NCI-H2227 (cell line): ENCODE measurements around the gene CDH23.

Experiments
- DNase-seq: peaks from one replicate; lab custom pipeline; 2025; ENCODE audit not compliant: unreplicated experiment; lab: John Stamatoyannopoulos, UW

The CDH23 gene

DNA sequence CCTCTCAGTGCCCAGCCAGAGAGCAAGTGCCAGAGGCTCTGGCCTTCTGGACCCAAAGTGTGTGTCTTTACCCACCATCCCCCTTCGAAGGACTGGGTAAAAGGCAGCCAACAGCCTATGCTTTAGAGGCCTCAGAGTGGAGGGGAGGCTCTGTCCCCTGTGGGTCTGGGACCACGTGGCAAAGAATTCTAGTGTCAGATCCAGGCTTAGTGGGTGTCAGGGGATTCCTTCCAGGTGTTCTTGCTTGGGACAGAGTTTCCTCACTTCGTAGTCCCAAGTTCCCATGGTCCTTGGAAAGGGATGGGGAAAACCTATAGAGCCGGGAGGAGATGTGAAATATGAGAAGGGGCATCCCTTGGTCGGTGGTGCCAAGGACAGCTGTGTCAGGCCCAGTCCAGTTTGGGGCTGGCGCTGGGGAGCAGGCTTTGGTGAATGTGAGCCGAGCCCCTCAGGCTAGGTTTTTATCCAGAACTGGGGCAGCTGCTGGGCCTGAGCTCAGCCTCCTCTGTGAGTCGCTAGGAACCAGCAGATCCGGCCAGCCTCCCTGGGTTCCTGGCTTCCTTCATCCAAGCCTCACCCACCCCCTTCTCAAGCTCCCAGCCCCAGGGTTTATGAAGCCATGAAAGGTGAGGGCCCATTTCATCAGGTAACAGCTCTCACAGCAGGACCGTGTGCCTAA is 251.7 kb downstream of the CDH23 start:
- no peak for DNase-seq

DNA sequence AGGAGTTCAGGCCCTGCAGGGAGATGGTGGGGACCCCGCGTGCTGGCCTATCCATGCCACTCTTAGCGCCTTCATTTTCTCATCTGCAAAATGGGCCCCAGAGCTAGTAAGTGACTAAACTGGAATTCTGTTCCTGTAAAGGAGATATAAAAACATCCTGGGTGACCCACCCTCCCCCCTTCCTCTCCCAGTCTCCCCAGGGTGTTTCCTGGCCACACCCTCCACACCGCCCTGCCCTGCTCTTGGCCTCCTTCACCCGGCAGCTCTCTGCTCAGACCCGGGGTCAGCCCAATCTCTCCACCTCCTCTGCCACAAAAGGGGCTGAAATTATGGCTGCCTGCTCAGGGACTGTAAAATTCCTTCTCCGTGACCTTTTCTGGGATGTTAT is 252.2 kb downstream of the CDH23 start:
- DNase-seq: no peak

DNA sequence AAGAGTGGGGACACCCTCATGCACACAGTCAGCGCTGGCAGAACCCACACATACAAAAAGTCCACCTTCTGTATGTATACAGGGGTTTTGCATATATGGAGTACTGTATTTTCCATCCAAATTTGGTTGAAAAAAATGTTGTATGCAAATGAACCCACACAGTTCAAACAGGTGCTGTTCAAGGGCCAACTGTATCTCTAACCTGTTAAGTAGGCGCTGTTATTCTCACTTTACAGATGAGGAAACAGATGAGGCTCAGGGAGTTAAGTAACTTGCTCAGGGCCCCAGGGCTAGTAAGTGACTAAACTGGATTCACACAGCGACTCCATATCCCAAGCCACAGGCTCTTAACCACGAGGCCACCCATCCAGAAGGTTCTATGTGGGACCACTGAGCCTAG is 252.9 kb downstream of the CDH23 start:
- DNase-seq: no peak

DNA sequence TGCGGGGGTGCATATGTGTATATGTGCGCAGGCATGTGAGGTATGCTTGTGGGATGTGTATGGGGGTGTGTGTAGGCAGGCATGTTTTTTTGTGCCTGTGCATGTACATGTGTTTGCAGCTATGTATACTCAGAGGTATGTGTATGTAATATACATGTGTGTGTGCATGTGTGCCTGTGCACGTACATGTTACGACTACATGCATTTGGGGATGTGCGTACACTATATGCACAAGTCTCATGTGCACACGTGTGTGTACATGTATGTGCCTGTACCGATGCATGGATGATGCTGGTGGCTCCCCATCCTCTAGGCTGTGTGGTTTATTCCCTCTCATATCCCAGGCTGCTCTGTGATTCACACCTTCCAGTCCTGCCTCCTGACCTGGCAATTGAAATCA is 253.7 kb downstream of the CDH23 start:
- no peak for DNase-seq

DNA sequence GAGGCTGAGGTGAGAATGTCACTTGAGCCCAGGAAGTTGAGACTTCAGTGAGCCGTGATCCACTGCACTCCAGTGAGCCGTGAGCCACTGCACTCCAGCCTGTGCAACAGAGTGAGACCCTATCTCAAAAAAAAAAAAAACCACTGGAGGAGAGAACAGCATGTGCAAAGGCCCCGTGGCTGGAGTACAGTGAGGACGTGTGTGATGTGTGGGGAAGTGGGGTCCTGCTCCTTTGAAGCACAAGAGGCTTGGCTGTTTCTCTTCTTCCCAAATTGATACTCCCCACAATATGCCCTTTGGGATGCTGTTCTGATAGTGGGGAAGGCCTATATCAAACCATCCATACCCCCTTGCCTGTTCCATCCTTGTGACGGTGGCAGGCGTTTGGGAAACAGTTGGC is 254.7 kb downstream of the CDH23 start:
- no peak for DNase-seq

DNA sequence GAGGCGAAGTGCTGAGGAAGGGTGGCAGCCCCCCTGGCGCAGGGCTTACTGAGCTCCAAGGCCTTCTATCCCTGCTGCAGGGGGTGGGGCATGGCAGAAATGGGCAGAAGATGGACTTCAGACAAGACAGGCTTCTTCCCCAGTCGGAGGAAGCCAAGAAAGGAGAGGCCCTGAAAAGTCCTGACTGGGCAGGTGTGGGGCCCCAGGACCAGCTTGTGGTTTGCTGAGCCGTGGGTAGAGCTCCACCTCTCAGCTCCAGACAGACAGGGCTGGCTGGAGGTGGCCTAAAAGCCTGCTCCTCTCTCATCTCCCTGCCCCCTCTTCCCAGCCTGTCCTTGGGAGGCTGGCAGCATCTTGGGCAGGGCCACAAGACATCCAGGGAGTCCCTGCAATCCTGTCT is 255.2 kb downstream of the CDH23 start:
- no peak for DNase-seq

DNA sequence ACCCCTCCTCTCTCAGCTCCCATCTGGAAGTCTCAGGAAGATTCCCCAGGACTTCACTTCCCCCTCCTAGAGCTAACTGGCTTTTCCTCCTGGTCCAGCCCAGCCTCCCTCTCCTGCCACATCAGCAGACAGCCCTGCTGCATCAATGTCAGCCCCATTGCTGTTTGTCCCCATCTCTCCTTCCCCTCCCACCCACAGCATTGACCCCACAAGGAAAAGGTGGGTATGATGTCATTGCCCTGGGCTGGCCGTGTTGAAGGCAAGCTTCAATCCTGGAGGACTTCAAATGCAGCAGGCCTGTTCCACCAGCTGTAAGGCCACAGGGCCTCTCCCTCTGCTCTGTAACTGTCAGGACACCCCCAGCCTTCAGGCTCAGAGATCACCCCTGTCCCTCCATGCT is 256.3 kb downstream of the CDH23 start:
- no peak for DNase-seq

DNA sequence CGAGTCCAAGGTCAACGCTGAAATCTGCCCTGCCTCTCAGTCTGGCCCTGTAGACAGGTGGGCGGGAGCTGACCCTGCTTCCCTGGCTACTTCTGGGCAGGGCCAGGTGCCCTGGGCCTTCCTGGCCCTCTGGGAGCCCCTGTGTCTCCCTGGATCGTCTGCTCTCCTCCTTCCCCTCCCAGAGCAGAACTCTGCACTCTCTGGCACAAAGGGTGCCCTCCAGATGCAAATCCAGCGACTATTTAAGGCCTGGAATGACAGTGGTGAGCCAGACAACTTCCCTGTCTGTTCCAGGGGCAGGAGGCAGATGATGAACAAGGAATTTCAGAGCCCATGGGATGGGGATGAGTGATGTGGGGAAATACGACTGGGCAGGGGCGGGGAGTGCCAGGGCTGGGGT is 259.5 kb downstream of the CDH23 start:
- no peak for DNase-seq

DNA sequence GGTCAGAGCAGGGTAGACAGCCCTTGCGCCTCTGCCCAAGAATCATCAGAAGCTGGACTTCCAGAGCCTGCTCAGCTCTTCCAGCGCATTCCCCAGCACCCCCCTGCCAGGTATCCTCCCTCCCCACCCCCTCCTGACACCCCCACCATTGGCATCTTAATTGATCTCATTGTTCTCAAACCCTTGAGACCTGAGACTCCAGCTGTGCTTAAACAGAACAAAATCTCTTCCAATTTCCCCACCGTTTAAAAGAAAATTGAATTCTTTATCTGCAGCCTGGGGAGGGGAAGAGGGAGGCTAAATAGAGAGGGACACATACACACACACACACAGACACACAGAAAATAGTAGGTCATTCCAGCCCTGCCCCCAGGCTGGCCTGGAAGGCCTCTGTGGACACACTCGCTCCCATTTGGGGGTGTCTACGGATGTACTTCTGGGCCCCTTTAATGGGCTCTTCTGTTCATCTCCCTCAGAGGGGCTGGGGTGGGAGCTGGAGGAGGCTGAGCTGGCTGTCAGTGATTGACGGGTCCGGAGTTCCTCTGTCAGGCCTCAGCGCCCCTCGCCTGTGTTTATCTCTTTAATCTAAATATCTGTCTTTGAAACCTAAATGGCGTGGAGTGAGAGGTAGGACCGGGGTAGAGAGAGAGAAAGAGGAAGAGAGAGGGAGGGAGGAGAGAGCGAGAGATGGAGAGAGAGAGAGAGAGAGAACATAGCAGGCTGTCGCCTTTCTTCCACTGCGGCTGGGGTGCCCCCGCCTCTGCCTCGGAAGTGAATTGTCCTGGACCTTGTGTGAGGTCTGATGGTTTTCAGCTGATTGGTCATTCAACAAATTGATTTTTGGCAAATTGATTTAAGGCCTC is 261.1 kb downstream of the CDH23 start:
- peak; percentile 57 for DNase-seq

DNA sequence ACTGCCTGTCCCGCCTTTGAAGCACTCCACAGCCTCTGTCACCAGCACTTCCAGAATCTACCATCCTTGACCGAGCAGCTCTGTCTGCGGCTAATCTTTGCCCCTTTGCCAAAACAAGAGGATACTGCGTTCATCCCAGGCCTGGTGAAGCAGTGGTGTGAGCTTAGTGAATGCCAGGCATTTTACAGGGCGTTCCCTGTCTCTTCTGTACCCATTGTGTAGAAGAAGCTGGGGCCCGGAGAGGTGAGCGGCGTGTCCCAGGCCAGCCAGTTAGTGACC is 261.7 kb downstream of the CDH23 start:
- DNase-seq: no peak

DNA sequence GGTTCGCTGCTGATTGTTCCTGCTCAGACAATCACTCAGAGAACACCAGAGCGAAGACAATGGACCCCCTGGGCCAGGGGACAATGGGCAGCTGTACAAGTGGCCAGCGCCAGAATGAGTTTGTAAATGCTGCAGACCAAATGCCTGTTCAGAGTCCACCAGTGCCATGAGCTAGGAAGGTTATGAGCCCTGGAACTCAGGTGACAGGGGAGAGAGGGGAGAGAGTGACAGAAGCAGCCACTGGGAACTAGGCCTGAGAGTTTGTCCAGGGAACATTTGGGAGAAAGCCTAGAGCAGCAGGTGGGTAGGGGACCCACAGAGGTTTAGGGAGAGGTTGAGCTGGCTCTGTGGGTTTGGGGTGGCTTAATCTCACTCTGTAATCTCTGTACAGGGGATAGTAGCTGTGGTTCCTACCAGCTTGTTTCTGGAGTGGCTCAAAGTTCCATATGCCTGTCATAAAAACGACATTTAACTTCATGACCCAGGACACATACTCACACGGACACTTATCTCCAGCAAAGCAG is 262.5 kb downstream of the CDH23 start:
- DNase-seq: no peak

DNA sequence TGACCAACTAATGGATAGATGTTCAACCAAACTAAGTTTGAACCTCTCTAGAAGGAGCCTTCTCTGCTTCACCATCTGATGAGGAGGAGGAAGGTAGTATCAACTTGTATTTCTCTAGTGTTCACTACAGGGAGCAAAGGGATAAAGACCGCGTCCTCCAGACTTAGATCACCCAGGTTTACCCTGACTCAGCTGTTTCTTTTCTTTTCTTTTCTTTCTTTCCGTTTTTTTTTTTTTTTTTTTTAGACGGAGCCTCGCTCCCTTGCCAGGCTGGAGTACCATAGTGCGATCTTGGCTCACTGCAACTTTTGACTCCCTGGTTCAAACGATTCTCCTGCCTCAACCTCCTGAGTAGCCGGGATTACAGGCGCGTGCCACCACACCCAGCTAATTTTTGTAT is 263.0 kb downstream of the CDH23 start:
- no peak for DNase-seq

DNA sequence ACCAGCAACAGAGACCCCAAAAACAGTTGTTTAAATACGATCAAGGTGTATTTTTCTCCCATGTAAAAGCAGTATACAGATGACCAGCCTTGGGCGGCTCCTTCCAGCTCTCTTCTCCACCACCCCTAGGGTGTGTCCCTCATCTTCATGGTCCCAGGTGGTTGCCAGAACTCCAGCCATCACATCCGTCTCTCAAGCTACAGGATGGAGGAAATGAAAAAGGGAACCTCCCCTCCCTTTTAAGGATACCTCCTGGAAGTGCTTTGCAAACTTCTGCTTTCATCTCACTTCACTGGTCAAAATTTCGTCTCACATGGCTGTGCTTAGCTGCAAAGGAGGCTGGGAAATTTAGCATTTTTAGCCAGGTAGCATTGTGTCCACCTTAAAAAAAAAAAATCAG is 263.6 kb downstream of the CDH23 start:
- no peak for DNase-seq

DNA sequence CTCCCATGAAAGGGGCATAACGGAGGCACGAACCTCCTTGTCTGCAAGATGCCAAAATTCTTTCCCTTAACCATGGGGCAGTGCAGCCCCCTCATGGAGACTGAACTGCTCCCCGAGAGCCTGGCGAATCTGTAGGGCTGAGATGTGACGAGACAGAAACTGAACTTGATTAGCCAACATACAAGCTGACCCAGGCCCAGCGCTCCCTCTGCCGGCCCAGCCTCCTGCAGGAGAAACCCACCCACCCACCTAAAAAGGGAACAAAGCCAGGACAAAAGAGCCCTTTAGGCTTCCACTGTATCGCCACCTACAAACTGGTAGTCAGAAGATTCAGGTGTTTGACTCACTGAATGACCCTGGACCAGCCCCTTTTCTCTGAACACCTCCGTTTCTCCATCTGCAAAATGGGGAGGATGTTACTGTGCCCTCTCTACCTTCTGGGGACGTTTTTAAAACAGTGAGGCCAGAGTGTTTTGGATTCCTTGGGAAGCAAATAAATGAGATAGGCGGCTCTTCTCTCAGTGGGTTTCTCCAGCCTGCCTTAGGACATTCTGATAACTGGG is 264.4 kb downstream of the CDH23 start:
- DNase-seq: no peak

DNA sequence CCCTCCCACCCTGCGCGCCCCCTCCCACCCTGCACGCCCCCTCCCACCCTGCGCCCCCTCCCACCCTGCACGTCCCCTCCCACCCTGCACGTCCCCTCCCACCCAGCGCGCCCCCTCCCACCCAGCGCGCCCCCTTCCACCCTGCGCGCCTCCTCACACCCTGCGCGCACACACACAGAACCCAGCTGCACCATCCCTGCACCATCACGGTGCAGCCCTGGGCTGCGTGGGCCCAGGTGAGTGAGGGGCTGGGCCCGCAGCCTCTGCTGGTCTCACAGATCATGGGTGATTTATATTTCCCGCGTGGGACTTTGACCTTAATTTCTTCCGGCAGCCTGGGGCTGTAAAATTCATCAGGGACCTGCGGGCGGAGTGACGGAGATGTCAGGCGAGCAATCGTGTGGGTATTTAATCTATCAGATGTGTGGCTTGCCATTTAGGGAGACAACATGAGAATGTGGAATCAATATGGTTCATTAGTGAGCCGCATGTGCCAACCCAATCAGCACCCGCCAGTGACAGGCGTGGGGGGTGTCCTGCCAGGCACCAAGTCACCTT is 265.1 kb downstream of the CDH23 start:
- no peak for DNase-seq

DNA sequence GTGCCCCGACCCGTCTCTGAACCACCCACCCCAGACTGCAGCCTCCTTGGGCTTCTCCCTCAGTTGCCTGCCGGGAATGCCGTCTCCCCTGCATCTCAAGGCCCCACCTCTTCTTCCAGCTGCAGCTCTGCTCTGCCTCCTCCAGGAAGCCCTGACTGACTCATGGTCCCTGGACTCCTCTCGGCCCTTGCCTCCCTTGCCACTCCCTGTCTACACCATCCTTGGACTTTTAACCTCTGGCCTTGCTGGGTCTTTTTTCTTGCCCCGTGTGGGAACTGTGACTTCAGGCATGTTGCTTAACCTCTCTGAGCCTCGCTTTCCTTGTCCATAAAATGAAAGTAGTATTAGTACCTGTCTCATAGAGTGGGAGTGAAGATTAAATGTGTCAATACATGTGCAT is 266.6 kb downstream of the CDH23 start:
- no peak for DNase-seq

DNA sequence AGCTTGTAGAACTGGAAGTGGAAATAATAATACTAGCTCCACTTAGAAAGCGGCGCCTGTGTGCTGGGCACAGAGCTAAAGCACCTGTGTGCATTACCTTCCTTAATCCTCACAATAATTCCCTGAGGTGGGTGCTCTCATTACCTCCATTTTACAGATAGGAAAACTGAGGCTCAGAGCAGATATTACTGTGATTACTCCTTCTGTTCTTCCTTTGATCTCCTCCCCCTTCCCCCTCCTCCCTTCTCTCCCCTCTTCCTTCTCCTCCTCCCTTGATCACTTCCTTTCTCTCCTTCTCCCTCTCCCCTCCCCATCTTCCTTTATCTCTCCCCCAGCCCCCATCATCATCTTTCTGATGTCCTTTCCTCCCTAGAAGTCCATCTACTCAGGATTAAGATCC is 267.9 kb downstream of the CDH23 start:
- DNase-seq: no peak

DNA sequence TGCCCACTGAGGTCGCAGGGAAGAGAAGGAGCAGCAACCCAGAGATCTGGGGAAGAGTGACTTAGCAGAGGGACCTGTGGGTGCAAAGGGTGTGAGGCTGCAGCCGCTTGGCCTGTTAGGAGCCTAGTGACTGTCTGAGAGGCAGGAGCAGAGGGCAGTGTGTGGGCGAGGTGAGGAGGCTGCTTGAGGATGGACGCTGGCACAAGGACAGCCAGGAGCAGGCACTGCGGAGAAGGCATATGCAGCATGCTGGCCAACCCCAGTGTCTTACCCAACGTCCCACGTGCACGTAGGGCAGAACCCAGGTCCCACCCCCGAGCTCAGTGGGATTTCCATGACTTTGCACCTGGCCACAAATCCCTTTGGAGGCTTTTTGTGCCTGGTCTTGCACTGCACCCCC is 268.7 kb downstream of the CDH23 start:
- DNase-seq: no peak

DNA sequence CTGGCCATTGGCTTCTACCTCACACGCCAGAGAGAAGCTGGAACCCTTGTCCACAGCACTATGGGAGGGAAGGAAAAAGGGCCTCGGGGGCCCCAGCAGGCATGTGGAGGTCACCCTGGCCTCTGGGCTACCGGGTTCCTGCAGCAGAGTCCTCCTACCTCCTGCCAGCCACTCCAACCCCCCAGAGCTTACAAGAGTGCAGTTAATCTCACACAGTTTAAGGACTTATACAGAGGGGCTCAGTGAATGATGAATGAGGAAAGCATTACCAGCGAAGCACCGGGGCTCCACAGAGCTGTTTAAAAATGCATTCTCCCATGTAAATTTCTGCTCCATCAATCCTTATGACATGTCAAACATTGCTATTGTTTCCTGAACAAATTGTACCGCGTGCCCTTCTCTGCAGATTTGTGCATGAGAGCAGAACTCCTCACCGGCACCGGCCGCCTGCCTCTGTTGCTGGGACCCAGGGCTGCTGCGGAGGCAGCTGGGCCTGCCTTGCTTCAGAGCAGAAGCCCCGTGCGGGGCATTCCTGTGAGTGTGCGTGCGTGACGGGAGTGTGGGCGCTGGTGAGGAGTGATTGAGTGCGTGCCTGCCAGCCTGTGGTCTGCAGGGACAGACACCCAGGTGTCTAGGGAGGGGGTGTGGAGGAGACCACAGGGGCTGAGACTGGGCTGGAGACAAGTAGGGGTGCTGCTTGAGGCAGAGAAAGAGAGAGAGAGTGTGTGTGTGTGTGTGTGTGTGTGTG is 270.1 kb downstream of the CDH23 start:
- DNase-seq: no peak

DNA sequence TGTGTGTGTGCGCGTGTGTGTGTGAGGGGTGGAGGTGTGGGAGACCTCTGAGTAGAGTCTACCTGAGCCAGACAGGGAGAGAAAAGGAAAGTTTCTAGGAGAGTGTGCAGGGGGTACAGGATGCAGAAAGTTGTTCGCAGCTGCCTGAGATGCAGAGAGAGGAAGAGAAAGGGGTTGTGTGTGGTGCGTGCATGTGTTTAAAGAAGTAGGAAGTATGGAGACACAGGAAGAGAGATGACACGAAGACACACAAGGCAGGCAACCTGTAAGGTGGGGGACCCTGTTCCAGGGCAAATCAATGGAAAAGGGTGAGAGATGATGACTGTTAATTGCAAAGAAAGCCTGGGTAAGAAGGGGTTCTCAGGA is 270.6 kb downstream of the CDH23 start:
- no peak for DNase-seq
